Measurements from ENCODE around the gene TOMM34.

DNA sequence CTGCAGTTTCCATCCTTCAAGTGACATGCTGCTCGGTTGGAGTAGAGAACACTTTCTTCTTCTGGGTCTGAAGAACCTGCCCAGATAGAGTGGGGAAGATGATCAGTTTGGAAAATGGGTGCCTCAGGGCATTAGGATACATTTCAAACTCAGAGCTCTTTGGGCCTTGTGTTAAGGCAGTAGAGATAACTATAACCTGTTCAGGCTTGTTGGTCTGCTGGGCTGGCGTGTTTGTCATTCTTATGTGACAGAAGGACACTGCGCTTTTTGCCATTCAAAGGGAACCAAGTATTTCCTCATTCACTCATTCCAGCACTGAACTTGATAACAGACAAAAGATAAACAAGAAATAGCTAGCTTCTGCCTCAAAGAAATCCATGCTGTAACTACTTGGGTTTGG is 3.8 kb downstream of the TOMM34 start:
- TF ChIP-seq POLR2AphosphoS5 (IDR thresholded peaks at IDR 0.05) (no peak), EP300 (conservative IDR thresholded peaks at IDR 0.05; ENCODE audit: poor library complexity, severe bottlenecking) (no peak), TAF1 (IDR thresholded peaks at IDR 0.05; ENCODE audit: low read depth) (no peak), RAD21 (conservative IDR thresholded peaks at IDR 0.05) (no peak), EZH2 (IDR thresholded peaks at IDR 0.05; ENCODE audit: borderline replicate concordance, insufficient read depth, low read length, poor library complexity, severe bottlenecking) (no peak), SMC3 (conservative IDR thresholded peaks at IDR 0.05; ENCODE audit: poor library complexity) (no peak)
- TF ChIP-seq, protein P1, sequence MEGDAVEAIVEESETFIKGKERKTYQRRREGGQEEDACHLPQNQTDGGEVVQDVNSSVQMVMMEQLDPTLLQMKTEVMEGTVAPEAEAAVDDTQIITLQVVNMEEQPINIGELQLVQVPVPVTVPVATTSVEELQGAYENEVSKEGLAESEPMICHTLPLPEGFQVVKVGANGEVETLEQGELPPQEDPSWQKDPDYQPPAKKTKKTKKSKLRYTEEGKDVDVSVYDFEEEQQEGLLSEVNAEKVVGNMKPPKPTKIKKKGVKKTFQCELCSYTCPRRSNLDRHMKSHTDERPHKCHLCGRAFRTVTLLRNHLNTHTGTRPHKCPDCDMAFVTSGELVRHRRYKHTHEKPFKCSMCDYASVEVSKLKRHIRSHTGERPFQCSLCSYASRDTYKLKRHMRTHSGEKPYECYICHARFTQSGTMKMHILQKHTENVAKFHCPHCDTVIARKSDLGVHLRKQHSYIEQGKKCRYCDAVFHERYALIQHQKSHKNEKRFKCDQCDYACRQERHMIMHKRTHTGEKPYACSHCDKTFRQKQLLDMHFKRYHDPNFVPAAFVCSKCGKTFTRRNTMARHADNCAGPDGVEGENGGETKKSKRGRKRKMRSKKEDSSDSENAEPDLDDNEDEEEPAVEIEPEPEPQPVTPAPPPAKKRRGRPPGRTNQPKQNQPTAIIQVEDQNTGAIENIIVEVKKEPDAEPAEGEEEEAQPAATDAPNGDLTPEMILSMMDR (IDR thresholded peaks at IDR 0.05; ENCODE audit: poor library complexity, severe bottlenecking) = no peak
- TF ChIP-seq, protein P2, sequence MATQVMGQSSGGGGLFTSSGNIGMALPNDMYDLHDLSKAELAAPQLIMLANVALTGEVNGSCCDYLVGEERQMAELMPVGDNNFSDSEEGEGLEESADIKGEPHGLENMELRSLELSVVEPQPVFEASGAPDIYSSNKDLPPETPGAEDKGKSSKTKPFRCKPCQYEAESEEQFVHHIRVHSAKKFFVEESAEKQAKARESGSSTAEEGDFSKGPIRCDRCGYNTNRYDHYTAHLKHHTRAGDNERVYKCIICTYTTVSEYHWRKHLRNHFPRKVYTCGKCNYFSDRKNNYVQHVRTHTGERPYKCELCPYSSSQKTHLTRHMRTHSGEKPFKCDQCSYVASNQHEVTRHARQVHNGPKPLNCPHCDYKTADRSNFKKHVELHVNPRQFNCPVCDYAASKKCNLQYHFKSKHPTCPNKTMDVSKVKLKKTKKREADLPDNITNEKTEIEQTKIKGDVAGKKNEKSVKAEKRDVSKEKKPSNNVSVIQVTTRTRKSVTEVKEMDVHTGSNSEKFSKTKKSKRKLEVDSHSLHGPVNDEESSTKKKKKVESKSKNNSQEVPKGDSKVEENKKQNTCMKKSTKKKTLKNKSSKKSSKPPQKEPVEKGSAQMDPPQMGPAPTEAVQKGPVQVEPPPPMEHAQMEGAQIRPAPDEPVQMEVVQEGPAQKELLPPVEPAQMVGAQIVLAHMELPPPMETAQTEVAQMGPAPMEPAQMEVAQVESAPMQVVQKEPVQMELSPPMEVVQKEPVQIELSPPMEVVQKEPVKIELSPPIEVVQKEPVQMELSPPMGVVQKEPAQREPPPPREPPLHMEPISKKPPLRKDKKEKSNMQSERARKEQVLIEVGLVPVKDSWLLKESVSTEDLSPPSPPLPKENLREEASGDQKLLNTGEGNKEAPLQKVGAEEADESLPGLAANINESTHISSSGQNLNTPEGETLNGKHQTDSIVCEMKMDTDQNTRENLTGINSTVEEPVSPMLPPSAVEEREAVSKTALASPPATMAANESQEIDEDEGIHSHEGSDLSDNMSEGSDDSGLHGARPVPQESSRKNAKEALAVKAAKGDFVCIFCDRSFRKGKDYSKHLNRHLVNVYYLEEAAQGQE (IDR thresholded peaks at IDR 0.05; ENCODE audit: borderline replicate concordance) = no peak
